ENCODE results near the gene PLCL1. TPM values are rescaled to one million over a fixed set of nuclear protein-coding genes. Genes with fewer than 3 reads are reported as not detected.

Gene PLCL1
- total and polyA plus RNA-seq, 2 experiments from 2014 or later, result 0.80 to 2.3 TPM

- in situ Hi-C loops (cut with MboI), result no loop called here
- H3F3A ChIP-seq (ENCODE audit: insufficient read depth), result peaks cover 10% of the 10 kb centered on the region; the same call in 1 of the 2 replicates
- no peaks in the 10 kb centered on the region for H3K27me3 ChIP-seq (replicated peaks; ENCODE audit: insufficient read depth)
- no peak overlapping the region for H3K27ac ChIP-seq
- peaks cover 28% of the 10 kb centered on the region for H3K4me1 ChIP-seq (ENCODE audit: insufficient read depth)
- DNase-seq, result no peak
- H4K20me1 ChIP-seq (ENCODE audit: insufficient read depth), result no peaks in the 10 kb centered on the region
- no peak overlapping the region for H3K4me3 ChIP-seq
- no peaks in the 10 kb centered on the region for H3K79me2 ChIP-seq (ENCODE audit: insufficient read depth)
- no peak overlapping the region for H3K4me2 ChIP-seq (ENCODE audit: unreplicated experiment)
- H3K9me2 ChIP-seq (ENCODE audit: insufficient read depth), result no peaks in the 10 kb centered on the region
- H3K9me3 ChIP-seq (ENCODE audit: low read depth), result no peaks in the 10 kb centered on the region
- 77 to 80% methylated on average over 2 of the region's 2 CpGs for WGBS, 2 experiments (ENCODE audit: low coverage in 1 of 2, low lambda C conversion rate in 2 of 2, missing lambda C conversion rate in 2 of 2)
- TF ChIP-seq EZH2phosphoT487 (IDR thresholded peaks at IDR 0.05; ENCODE audit: insufficient read depth, low read depth) (no peak), EZH2 (IDR thresholded peaks at IDR 0.05; ENCODE audit: insufficient read depth, poor library complexity, severe bottlenecking) (no peak)
- H3K36me3 ChIP-seq (ENCODE audit: low read depth), result no peaks in the 10 kb centered on the region
- H2AFZ ChIP-seq, result no peak overlapping the region
- H3K9ac ChIP-seq, result no peak overlapping the region
Measured at GRCh38 chr2:197904446-197904845, 100.1 kb downstream of the PLCL1 start.

- H3K4me2 ChIP-seq (ENCODE audit: unreplicated experiment), result no peak overlapping the region
- peaks cover 24% of the 10 kb centered on the region for H3K4me1 ChIP-seq (ENCODE audit: insufficient read depth)
- H3K27me3 ChIP-seq (replicated peaks; ENCODE audit: insufficient read depth), result no peaks in the 10 kb centered on the region
- no peaks in the 10 kb centered on the region for H3K79me2 ChIP-seq (ENCODE audit: insufficient read depth)
- no peaks in the 10 kb centered on the region for H3K36me3 ChIP-seq (ENCODE audit: low read depth)
- H3K27ac ChIP-seq, result no peak overlapping the region
- no peak overlapping the region for H3K9ac ChIP-seq
- 92 to 93% methylated on average over 3 of the region's 3 CpGs for WGBS, 2 experiments (ENCODE audit: low coverage in 1 of 2, low lambda C conversion rate in 2 of 2, missing lambda C conversion rate in 2 of 2)
- in situ Hi-C loops (cut with MboI), result no loop called here
- no peaks in the 10 kb centered on the region for H3K9me3 ChIP-seq (ENCODE audit: low read depth)
- H3K9me2 ChIP-seq (ENCODE audit: insufficient read depth), result no peaks in the 10 kb centered on the region
- no peak for TF ChIP-seq EZH2 (IDR thresholded peaks at IDR 0.05; ENCODE audit: insufficient read depth, poor library complexity, severe bottlenecking)
- TF ChIP-seq EZH2phosphoT487 (IDR thresholded peaks at IDR 0.05; ENCODE audit: insufficient read depth, low read depth), result no peak
- no peaks in the 10 kb centered on the region for H4K20me1 ChIP-seq (ENCODE audit: insufficient read depth)
- H3K4me3 ChIP-seq, result no peak overlapping the region
- no peak overlapping the region for H2AFZ ChIP-seq
- peaks cover 16% of the 10 kb centered on the region for H3F3A ChIP-seq (ENCODE audit: insufficient read depth)
- no peak for DNase-seq
Measured at GRCh38 chr2:197908156-197908555, 103.8 kb downstream of the PLCL1 start.

- 44 to 50% methylated on average over 8 of the region's 8 CpGs for WGBS, 2 experiments (ENCODE audit: low coverage in 1 of 2, low lambda C conversion rate in 2 of 2, missing lambda C conversion rate in 2 of 2)
- in situ Hi-C loops (cut with MboI), result no loop called here
- no peaks in the 10 kb centered on the region for H4K20me1 ChIP-seq (ENCODE audit: insufficient read depth)
- no peaks in the 10 kb centered on the region for H3K9me3 ChIP-seq (ENCODE audit: low read depth)
- H3K27ac ChIP-seq, result peak overlapping the region; percentile 29
- no peaks in the 10 kb centered on the region for H3K36me3 ChIP-seq (ENCODE audit: low read depth)
- peak; percentile 90 for DNase-seq
- H3K79me2 ChIP-seq (ENCODE audit: insufficient read depth), result no peaks in the 10 kb centered on the region
- H3K4me2 ChIP-seq (ENCODE audit: unreplicated experiment), result peak overlapping the region; percentile 70
- H3K4me3 ChIP-seq, result peak overlapping the region; percentile 25
- no peaks in the 10 kb centered on the region for H3K27me3 ChIP-seq (replicated peaks; ENCODE audit: insufficient read depth)
- no peak overlapping the region for H3K9ac ChIP-seq
- no peak for TF ChIP-seq EZH2 (IDR thresholded peaks at IDR 0.05; ENCODE audit: insufficient read depth, poor library complexity, severe bottlenecking)
- TF ChIP-seq EZH2phosphoT487 (IDR thresholded peaks at IDR 0.05; ENCODE audit: insufficient read depth, low read depth), result no peak
- peaks cover 23% of the 10 kb centered on the region for H3K4me1 ChIP-seq (ENCODE audit: insufficient read depth)
- H3K9me2 ChIP-seq (ENCODE audit: insufficient read depth), result no peaks in the 10 kb centered on the region
- peaks cover 16% of the 10 kb centered on the region for H3F3A ChIP-seq (ENCODE audit: insufficient read depth)
- H2AFZ ChIP-seq, result no peak overlapping the region
Measured at GRCh38 chr2:197908990-197909776, 104.8 kb downstream of the PLCL1 start.

- no peaks in the 10 kb centered on the region for H3K9me2 ChIP-seq (ENCODE audit: insufficient read depth)
- TF ChIP-seq EZH2phosphoT487 (IDR thresholded peaks at IDR 0.05; ENCODE audit: insufficient read depth, low read depth), result no peak
- TF ChIP-seq EZH2 (IDR thresholded peaks at IDR 0.05; ENCODE audit: insufficient read depth, poor library complexity, severe bottlenecking), result no peak
- H3K36me3 ChIP-seq (ENCODE audit: low read depth), result no peaks in the 10 kb centered on the region
- no peak overlapping the region for H3K4me2 ChIP-seq (ENCODE audit: unreplicated experiment)
- H2AFZ ChIP-seq, result no peak overlapping the region
- H3K4me3 ChIP-seq, result no peak overlapping the region
- no peak overlapping the region for H3K27ac ChIP-seq
- H4K20me1 ChIP-seq (ENCODE audit: insufficient read depth), result no peaks in the 10 kb centered on the region
- 80 to 89% methylated on average over 3 of the region's 3 CpGs for WGBS, 2 experiments (ENCODE audit: low coverage in 1 of 2, low lambda C conversion rate in 2 of 2, missing lambda C conversion rate in 2 of 2)
- peaks cover 28% of the 10 kb centered on the region for H3F3A ChIP-seq (ENCODE audit: insufficient read depth)
- no peak for DNase-seq
- H3K9me3 ChIP-seq (ENCODE audit: low read depth), result no peaks in the 10 kb centered on the region
- peaks cover 37% of the 10 kb centered on the region for H3K4me1 ChIP-seq (ENCODE audit: insufficient read depth)
- no peak overlapping the region for H3K9ac ChIP-seq
- H3K27me3 ChIP-seq (replicated peaks; ENCODE audit: insufficient read depth), result no peaks in the 10 kb centered on the region
- in situ Hi-C loops (cut with MboI), result no loop called here
- H3K79me2 ChIP-seq (ENCODE audit: insufficient read depth), result no peaks in the 10 kb centered on the region
Measured at GRCh38 chr2:197911667-197912066, 107.3 kb downstream of the PLCL1 start.

Measured in GM23248 (cell line).